ENCODE results near the gene C10orf120.

Gene C10orf120

DNA sequence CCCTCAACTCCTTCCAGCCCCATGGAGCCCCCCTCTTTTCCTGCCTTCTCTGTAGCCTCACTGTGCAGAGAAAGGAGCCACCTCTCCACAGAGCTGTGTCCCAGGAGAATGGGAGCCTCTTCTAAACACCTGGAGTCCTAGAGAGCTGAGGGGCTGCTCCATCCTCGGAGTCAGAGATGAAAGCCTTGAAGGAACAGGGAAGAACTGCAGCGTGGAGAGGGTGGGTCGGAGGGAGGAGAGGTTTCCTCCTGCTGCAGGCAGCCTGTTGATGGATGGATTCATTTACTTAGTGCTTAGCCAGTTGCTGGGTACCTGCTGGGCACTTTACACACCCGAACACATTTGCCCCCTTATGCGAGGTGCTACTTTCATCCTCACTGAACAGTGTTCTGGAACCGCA is 39.0 kb downstream of the C10orf120 start:
- DNase-seq (ENCODE audit: low read depth in 2 of 2): no peak

DNA sequence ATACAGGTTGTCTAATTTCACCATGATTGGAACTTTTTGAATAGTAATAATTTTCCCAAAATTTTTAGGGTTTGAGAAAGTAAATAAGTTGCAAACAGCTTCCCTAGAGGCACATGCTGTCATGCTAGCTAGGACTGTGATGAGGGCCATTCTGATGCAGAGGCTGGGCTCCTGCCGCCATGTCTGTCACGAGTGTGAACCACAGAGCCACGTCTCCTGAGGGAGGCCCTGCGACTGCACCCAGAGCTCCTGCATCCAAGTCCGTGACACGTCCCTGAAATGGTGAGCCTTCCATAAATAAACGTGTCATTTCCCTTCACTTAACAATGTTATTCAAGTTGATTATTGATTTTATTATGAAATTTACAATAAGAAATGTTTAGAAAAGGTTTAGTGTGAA is 40.0 kb downstream of the C10orf120 start:
- no peak for DNase-seq (ENCODE audit: low read depth in 2 of 2)

DNA sequence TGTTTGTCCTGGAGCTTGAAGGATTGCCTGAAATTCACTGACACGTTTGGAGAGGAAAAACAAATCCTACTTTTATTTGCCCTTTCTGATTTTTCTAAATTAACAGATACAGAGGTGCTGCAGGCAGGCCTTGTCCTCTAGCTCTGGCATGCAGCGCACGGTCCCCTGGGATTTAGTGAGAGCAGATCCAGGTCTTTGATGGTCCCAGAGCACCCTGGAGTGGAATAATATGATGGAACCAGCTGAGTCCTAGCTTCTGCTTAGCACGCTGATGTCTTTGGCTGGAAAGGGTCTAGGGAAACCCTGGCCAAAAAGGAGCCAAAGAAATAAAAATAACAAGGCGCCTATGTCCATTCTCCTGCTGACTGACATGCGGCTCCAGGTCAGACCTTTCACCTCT is 40.5 kb downstream of the C10orf120 start:
- no peak for DNase-seq (ENCODE audit: low read depth in 2 of 2)

DNA sequence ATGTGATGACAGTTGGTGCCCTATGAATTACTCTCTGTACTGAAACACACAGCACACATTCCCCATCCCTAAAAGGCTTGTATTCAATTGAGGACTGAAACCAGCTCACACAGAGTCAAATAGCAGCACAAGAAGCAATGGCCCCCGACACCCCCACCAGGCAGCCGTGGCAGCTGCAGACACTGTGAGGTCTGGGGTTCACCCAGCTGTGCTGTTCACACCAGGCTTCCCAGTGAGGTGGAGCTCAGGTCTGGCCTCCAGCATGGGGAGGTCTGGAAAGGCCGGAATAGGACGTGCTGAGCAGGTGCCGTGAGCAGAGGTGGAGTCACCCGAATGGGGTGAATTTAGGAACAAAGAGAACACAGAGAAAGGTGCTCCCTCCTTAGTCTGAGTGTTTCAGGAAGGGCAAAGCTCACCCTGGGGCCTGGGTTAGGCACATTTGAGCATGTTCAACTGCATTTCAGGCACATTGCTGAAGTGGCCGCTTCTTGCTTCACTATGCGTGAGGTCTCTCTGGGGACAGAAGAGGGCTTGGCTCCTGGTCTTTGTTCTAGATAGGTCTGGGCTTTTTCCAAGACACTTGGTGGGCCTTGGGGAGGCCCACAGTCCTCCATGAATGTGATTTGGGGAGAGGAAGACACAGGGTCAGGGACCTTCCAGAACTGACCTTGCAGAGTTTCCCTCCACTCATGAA is 41.1 kb downstream of the C10orf120 start:
- no peak for DNase-seq (ENCODE audit: low read depth in 2 of 2)

DNA sequence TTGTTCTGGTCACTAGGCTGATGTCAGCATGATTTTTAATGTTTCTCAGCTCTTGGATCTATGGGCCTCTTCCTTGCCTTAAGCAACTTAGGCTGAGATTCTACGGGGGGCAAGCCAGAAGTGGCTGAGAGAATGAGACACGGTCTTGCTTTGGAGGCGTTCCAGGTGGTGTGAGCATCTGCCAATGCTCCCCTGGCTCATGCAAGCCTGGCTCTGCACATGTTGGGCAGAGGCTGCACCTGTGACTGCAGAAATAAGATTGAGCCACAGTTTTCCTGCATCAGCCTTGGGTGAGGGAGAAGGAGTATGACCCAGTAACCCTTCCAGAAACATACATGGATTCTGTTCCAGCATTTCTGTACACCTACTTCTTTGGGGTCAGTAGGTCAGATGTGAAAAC is 41.9 kb downstream of the C10orf120 start:
- no peak for DNase-seq (ENCODE audit: low read depth in 2 of 2)

DNA sequence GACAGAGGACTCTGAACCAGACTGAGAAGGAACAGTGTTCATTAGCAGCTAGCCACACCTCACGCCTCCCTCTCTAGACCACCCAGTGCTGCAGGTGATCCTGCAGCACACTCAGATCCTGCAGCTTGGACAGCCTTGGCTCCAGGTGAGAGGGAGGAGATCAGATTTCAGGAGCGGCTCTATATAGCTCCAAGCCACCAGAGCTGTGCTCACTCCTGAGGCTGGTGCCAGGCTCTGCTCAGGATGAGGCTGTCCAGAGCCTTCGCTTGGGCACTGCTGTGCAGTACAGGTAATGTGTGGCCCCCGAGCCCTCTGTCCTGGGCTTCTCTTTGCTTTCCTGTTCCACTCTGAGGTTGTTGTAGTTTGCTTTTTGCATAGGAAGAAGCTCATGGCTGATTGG is 42.4 kb downstream of the C10orf120 start:
- no peak for DNase-seq (ENCODE audit: low read depth in 2 of 2)

DNA sequence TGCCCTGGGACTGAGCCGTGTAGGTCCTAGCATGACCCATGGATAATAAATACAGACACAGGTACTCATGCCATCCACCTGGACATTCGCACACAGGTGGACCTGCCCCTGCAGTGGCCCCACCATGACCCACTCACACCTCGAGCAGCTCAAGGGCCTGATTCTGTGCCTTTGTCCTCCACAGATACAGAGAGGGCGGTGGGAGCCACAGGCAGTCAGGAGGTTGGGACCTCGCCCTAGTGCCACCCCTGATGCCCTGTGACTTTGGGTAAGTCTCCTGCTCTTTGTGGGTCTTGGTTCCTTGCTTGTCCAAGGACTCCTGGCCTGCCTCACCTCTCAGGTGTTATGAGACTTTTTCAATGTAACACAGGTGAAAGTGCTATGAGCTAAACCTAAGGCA is 42.9 kb downstream of the C10orf120 start:
- no peak for DNase-seq (ENCODE audit: low read depth in 2 of 2)

DNA sequence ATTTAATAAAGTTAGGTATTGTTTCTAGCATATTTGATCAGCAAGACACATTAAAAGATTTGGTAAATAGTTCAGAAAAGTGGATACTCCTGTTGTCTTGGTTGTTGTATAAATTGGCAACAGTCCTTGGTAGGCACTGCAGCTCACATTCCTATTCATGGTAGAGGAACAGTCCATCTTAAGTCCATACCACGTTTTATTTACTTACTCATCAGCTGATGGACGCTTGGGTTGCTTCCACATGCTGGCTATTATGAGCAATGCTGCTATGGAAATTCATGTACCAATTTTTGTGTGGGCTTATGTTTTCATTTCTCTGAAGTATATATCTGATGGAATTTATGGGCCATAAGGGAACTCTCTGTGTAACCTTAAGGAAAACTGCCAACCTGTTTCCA is 43.3 kb downstream of the C10orf120 start:
- DNase-seq (ENCODE audit: low read depth in 2 of 2): no peak

DNA sequence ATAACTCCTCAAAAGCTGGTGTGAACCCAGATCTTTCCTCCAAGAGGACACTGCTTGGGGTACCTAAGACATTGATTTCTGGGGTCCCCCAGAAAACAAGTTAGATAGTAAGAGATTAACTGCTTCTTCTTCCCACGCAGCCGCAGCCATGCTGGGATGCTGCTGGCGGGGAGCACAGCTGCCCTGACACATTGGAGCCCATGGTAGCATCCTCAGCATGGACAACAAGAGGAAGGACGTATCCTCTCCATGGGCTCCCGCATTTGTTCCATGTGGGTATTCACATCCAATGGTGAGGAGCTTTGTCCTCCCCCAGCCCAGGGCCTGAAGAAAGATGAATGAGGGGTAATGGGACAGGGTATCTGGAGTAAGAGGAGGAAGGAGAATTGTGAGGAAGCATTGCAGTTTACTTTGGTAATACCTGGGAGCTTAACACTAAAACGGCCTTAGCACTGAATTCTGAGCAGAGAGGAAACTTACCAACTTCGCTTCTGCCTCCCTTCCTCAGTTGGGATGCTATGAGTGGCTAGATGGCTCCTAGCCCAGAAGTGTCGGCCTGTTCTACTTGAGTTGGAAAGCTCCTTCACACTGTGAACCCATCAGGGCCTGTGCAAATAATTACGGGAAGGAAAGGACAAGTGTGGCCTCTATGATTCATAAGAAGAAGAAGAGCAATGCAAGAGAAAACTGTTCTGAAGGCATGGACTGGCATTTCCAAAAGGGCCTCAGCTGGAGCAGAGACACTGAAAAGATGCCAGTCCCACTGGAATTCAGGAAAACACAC is 43.9 kb downstream of the C10orf120 start:
- DNase-seq (ENCODE audit: low read depth in 2 of 2): no peak

DNA sequence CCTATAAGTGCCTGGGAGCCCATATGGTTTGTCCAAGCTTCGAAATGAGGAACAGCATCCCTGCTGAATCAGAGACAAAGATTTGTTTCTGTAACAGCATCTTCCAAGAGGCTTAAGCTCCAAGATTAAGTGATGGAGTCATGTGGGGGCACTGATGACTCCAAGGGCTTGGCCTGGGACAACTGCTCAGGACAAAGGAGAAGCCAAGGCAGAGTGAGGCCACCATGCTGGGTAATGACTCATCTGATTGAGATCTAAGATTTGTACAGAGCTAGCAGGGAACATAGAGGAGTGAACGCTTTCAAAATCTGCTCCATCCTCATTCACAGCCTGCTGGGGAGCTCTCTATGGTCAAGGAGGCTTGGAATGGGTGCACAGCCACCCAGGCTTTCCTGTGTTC is 49.3 kb downstream of the C10orf120 start:
- no peak for DNase-seq (ENCODE audit: low read depth in 2 of 2)

DNA sequence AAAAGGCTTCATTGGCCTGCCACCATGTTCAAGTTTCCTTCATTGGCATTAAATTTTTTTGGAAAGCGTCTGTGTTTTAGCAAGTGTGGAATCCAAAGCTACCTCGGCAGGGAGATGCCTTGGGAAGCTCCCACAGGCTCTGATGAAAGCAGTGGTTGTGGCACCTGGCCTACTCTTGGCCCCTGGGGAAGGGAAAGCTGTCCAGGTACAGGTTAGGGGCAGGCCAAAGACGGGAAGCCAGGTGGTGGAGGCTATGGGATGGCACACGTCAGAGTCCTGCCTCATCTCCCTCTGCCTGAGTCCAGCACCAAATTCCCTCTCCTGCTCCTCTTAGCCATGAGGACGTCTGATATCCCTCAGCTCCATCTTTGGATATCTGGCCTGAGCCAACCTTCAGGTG is 49.7 kb downstream of the C10orf120 start:
- no peak for DNase-seq (ENCODE audit: low read depth in 2 of 2)

DNA sequence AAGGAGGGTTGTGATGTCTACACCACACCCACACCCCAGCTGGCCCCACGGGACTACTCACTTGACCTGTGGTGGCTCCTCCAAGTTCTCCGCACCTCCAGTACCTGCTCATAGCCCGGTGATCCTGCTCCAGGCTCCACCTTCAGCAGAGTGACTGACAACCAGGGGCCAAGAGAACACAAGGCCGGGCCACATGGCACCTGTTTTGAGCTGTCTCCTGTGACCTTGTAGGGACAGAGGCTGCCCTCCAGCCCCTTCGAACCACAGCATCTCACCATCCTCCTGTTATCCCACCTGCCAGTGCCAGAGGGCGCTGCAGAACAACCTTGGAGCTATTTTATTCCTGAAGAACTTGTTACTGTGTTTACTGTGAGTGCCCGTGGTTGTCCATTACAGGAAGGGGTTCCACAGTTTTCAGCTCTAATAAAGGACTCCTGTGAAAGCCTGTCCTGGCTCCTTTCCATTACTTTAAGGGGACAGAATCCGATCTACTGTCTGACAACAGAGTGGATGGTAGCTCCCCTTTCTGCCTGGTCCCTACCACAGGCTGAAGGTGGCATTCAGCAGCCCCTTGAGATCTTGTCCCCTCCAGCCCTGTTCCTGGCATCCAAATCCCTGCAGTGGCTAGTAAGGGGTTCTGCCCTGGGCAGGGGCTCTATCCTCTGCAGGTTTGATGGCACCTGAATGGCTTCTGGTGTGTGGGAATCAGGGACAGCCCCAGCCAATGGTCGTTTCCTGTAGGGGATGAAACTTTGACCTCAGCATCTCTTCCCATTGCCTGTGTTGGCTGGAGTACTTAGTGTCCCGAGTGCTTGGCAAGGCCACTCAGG is 50.8 kb downstream of the C10orf120 start:
- DNase-seq (ENCODE audit: low read depth in 2 of 2): no peak
